ENCODE data around the gene CALN1.

GRCh38 chr7:72309476-72309875, 102.7 kb downstream of the CALN1 start:
- no peak for TF ChIP-seq CTCF (optimal IDR thresholded peaks at IDR 0.05 in 1 of 3, IDR thresholded peaks at IDR 0.05 in 1 of 3, conservative IDR thresholded peaks at IDR 0.05 in 1 of 3; ENCODE audit: extremely low read depth in 1 of 3, insufficient read depth in 2 of 3, low read length in 3 of 3)
- TF ChIP-seq EZH2 (IDR thresholded peaks at IDR 0.05; ENCODE audit: low read length), result no peak
